ENCODE measurements around the gene C1orf122. TPM values are rescaled to one million over a fixed set of nuclear protein-coding genes. Genes with fewer than 3 reads are reported as not detected.
A peak's percentile ranks its signal among the peaks of the same experiment; 100 is the strongest.

C1orf122 gene
- total RNA-seq, 1 donor, result 13.4 TPM

DNA sequence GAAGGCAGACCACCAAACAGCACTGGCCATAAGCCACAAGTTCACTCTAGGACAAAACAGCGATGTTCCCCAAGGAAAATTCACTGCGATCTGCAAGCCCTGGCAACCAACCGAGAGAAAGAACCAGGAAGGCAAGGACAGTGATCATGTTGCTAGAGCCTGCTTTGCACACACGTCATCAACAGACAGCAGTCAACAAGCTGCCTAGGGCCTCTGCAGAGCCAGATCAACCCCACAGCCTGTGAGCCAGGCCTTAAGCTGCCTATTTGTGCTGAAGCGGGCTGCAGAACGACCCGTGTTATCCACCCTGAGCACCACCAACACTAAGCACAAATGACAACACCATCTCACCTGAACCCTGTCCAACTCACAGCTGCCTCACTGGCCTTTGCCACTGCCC, 6.7 kb downstream of the C1orf122 start:
- DNase-seq (ENCODE audit: low read depth), result no peak

DNA sequence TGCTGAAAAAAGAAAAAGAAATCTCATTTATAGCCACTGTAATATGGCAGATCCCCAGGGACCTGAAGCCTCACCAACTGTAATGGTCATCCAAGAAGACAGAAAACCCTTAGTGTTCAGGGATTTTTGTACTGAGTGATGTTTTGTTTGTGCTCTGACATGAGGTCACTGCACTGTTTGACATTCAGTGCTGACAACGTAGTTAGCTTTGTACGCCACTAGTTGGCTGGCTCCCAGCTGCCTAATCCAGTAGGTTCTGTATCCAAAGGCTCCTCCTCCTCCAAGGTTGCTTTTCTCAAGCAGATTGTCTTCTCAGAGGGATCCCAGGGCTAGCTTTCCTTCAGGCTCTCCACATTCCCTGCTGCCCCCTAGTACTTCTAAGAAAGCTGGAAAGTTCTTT, 9.9 kb downstream of the C1orf122 start:
- DNase-seq (ENCODE audit: low read depth), result peak; percentile 29
- TF ChIP-seq, protein P1, sequence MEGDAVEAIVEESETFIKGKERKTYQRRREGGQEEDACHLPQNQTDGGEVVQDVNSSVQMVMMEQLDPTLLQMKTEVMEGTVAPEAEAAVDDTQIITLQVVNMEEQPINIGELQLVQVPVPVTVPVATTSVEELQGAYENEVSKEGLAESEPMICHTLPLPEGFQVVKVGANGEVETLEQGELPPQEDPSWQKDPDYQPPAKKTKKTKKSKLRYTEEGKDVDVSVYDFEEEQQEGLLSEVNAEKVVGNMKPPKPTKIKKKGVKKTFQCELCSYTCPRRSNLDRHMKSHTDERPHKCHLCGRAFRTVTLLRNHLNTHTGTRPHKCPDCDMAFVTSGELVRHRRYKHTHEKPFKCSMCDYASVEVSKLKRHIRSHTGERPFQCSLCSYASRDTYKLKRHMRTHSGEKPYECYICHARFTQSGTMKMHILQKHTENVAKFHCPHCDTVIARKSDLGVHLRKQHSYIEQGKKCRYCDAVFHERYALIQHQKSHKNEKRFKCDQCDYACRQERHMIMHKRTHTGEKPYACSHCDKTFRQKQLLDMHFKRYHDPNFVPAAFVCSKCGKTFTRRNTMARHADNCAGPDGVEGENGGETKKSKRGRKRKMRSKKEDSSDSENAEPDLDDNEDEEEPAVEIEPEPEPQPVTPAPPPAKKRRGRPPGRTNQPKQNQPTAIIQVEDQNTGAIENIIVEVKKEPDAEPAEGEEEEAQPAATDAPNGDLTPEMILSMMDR (IDR thresholded peaks at IDR 0.05; ENCODE audit: insufficient read depth, low read depth, low read length), result no peak
- H3K4me3 ChIP-seq (ENCODE audit: low read depth, low read length), result no peak overlapping the region

More for the DNA sequence above, 6.7 kb downstream of the C1orf122 start:
- H3K4me3 ChIP-seq (ENCODE audit: low read depth, low read length), result no peak overlapping the region
- TF ChIP-seq, protein P1 (IDR thresholded peaks at IDR 0.05; ENCODE audit: insufficient read depth, low read depth, low read length), result no peak

DNA sequence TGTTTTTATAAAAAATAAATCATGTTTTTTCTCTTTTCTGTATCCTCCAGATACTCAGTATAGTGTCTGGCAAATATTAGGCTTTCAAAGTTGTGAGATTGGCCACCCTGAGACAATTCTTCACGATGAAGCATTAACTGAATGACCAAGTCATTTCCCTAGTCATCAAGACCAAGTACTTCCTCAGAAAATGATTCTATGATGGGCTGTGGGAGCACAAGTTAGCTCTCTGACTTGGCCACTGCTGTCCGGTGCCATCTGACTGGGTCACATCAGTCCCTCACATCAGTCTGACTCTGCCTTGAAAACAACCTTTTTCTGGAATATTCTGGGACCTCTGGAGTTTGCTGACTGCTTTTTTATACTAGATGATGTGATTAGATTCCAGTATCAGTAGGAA, 13.9 kb downstream of the C1orf122 start:
- H3K4me3 ChIP-seq (ENCODE audit: low read depth, low read length), result no peak overlapping the region
- DNase-seq (ENCODE audit: low read depth), result no peak
- TF ChIP-seq, protein P1 (IDR thresholded peaks at IDR 0.05; ENCODE audit: insufficient read depth, low read depth, low read length), result no peak

DNA sequence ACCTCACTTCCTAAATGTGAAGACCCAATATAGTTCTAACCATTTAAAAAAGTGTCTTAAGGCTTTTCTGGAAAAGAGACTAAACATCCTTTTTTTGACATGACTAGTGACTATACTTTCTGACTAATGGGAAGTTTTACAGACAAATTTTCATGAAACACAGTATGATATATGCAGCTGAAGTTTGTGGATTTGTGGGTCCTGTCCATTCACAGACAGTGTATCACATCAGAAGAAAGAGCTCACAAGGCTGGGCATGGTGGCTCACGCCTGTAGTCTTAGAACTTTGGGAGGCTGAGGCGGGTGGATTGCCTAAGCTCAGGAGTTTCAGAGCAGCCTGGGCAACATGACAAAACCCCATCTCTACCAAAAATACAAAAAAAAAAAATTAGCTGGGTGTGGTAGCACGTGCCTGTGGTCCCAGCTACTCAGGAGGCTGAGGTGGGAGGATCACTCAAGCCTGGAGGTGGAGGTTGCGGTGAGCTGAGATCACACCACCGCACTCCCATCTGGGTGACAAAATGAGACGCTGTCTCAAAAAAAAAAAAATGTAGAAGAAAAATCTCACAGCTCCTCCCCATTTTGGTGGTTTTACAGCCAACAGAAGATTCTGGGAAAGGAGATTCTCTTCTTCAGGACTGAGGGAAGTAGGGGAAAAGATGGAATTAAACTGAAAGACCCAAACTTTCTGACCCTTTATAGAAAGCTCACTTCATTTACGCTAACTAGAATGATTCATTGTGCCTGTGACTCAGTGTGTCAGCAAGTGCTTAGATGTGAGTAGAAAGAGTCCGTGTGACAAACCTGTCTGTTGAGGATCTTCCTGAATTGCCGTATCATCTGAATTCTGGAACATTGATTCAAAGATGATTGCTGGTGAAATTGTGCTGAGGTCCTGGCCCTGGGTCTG, 15.6 kb downstream of the C1orf122 start:
- no peak overlapping the region for H3K4me3 ChIP-seq (ENCODE audit: low read depth, low read length)
- no peak for DNase-seq (ENCODE audit: low read depth)
- TF ChIP-seq, protein P1 (IDR thresholded peaks at IDR 0.05; ENCODE audit: insufficient read depth, low read depth, low read length), result no peak

DNA sequence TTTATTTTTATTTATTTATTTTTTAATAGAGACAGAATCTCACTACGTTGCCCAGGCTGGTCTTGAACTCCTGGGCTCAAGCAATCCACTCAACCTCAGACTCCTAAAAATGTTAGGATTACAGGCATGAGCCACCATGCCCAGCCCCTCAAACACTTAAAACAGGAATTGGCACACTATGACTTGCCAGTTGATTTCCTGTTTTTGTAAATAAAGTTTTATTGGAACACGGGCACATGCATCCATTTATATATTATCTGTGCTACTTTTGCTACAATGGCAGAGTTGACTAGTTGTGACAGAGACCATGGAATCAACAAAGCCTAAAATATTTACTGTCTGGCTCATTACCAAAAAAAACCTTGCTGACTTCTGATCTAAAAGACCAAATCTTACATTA, 16.4 kb downstream of the C1orf122 start:
- no peak overlapping the region for H3K4me3 ChIP-seq (ENCODE audit: low read depth, low read length)
- DNase-seq (ENCODE audit: low read depth), result no peak
- TF ChIP-seq, protein P1 (IDR thresholded peaks at IDR 0.05; ENCODE audit: insufficient read depth, low read depth, low read length), result no peak

DNA sequence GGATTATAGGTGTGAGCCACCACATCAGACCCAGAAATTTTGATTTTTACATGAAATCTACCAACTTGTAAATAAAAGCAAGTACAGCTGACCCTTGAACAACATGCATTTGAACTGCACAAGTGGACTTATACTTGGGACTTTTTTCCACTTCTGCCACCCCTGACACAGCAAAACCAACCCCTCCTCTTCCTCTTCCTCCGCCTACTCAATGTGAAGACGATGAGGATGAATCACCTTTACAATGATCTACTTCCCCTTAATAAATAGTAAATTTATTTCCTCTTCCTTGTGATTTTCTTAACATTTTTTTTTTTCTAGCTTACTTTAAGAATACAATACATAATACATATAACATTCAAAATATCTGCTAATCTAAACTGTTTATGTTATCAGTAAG, 17.9 kb downstream of the C1orf122 start:
- no peak for DNase-seq (ENCODE audit: low read depth)
- H3K4me3 ChIP-seq (ENCODE audit: low read depth, low read length), result no peak overlapping the region
- TF ChIP-seq, protein P1 (IDR thresholded peaks at IDR 0.05; ENCODE audit: insufficient read depth, low read depth, low read length), result no peak
